ENCODE data around the gene NUP93. TPM values are rescaled to one million over a fixed set of nuclear protein-coding genes. Genes with fewer than 3 reads are reported as not detected.

NUP93 gene
- total RNA-seq, 1 experiment from 2014 or later, result 165 TPM

- H3K27ac ChIP-seq (ENCODE audit: insufficient read length, low read depth, low read length), result no peak overlapping the region
- H3K4me1 ChIP-seq (ENCODE audit: insufficient read depth, low read length), result no peaks in the 10 kb centered on the region
- H3K18ac ChIP-seq (ENCODE audit: insufficient read length, low read depth, low read length), result no peak overlapping the region
- no peak overlapping the region for H3K9ac ChIP-seq (ENCODE audit: extremely low read depth, insufficient read length, low read length)
- no peaks in the 10 kb centered on the region for H3K36me3 Mint-ChIP-seq (ENCODE audit: insufficient read depth in 1 of 3, low read depth in 3 of 3)
- H3K4ac ChIP-seq (ENCODE audit: low read depth, low read length), result no peak overlapping the region
- no peak overlapping the region for H4K5ac ChIP-seq (ENCODE audit: insufficient read length, low read depth, low read length)
- H2BK15ac ChIP-seq (ENCODE audit: low read depth, low read length), result no peak overlapping the region
- H4K20me1 ChIP-seq (ENCODE audit: control insufficient read depth, insufficient read depth, insufficient read length), result no peaks in the 10 kb centered on the region
- no peak for DNase-seq
- no peak overlapping the region for H3K4me3 Mint-ChIP-seq
- no peak overlapping the region for H3K14ac ChIP-seq (ENCODE audit: insufficient read depth, low read length)
- no peak overlapping the region for H2BK20ac ChIP-seq (ENCODE audit: low read depth, low read length, poor library complexity, severe bottlenecking)
- no peak overlapping the region for H3K23ac ChIP-seq (ENCODE audit: insufficient read length, low read depth, low read length)
- no peak overlapping the region for H3K56ac ChIP-seq (ENCODE audit: insufficient read length, low read depth, low read length)
- H3K79me1 ChIP-seq (ENCODE audit: insufficient read depth, low read depth, low read length, poor library complexity, severe bottlenecking), result no peaks in the 10 kb centered on the region
- no peaks in the 10 kb centered on the region for H3K9me3 ChIP-seq (ENCODE audit: control insufficient read depth, low read depth, low read length)
- no peak for TF ChIP-seq CTCF (conservative IDR thresholded peaks at IDR 0.05)
- H3K27me3 Mint-ChIP-seq (ENCODE audit: low read depth), result no peaks in the 10 kb centered on the region
- H4K8ac ChIP-seq (replicated peaks; ENCODE audit: insufficient read length, low read depth, low read length), result no peak overlapping the region
- H2AK5ac ChIP-seq (ENCODE audit: insufficient read length, low read length), result no peak overlapping the region
- no peak overlapping the region for H2BK12ac ChIP-seq (ENCODE audit: insufficient read length, low read depth, low read length)
- H3T11ph ChIP-seq (ENCODE audit: low read length), result no peak overlapping the region
- no peak overlapping the region for H2BK120ac ChIP-seq (ENCODE audit: low read depth, low read length, poor library complexity, severe bottlenecking)
- no peaks in the 10 kb centered on the region for H3K27me3 ChIP-seq (ENCODE audit: insufficient read depth, low read length)
- no peak overlapping the region for H2BK5ac ChIP-seq (ENCODE audit: insufficient read length, low read length)
- no peaks in the 10 kb centered on the region for H3K9me3 Mint-ChIP-seq
- no peak overlapping the region for H3K4me2 ChIP-seq (ENCODE audit: insufficient read depth, insufficient read length, low read length)
- H4K91ac ChIP-seq (ENCODE audit: insufficient read length, low read depth, low read length), result no peak overlapping the region
- no peaks in the 10 kb centered on the region for H3K23me2 ChIP-seq (ENCODE audit: insufficient read length, low read depth, low read length, poor library complexity, severe bottlenecking)
- no peak overlapping the region for H3K27ac Mint-ChIP-seq
- H3K79me2 ChIP-seq (ENCODE audit: insufficient read depth, low read length), result no peaks in the 10 kb centered on the region
- WGBS (ENCODE audit: extremely low coverage, insufficient read length, low lambda C conversion rate), result no CpG with 5 or more reads among the region's 4 CpGs
- H3K4me1 Mint-ChIP-seq, result no peaks in the 10 kb centered on the region
- H2AFZ ChIP-seq (ENCODE audit: low read length), result no peak overlapping the region
These were observed 146.1 kb downstream of the NUP93 start for GRCh38 chr16:56876048-56876447.

Measured in H9 (cell line).